Middle frontal gyrus (tissue), 1 donor: ENCODE results near the gene NEGR1.

ENCODE experiments used
- DNase-seq: peaks from one replicate; pipeline ENCODE4 v3.0.0-alpha.2; 2015; ENCODE audit warnings: low spot score; ENCODE audit errors: extremely low spot score

NEGR1 gene

GRCh38 chr1:71582673-71583072 is 699.7 kb downstream of the NEGR1 start:
- DNase-seq, result no peak

DNA sequence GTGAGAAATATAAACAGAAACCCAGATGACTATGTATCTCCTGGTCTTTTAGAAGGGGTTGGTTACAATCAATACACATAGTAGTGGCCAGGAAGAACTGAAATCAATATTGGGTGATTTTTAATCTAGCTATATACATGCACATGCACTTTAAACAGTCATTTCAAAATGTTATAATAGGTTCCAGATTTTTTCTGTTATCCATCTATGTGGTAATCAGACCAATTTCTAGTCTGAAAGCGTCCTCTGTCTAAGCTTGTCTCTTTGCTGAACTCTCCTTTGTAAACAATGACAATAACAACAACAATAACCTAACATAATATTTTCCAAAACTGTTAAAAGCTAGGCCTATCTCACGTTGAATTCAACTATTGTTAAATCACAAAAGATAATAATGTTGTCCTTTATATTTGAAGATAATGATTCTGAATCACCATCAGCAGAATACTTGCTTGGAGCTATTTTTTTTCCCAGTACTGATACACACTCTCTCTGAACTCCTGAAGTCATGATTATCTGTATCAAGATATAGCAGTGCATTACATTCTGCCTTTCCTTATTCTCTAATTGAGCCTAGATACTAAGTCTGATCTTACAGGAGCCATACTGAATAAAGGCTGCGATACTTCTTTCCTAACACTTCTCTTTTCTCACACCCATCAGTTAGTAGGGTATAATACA is 704.7 kb downstream of the NEGR1 start:
- DNase-seq, result no peak

- DNase-seq, result no peak
These were observed 710.3 kb downstream of the NEGR1 start for GRCh38 chr1:71572038-71572437.

GRCh38 chr1:71566413-71566812 is 715.9 kb downstream of the NEGR1 start:
- DNase-seq, result no peak

GRCh38 chr1:71565831-71566230 is 716.5 kb downstream of the NEGR1 start:
- no peak for DNase-seq

DNA sequence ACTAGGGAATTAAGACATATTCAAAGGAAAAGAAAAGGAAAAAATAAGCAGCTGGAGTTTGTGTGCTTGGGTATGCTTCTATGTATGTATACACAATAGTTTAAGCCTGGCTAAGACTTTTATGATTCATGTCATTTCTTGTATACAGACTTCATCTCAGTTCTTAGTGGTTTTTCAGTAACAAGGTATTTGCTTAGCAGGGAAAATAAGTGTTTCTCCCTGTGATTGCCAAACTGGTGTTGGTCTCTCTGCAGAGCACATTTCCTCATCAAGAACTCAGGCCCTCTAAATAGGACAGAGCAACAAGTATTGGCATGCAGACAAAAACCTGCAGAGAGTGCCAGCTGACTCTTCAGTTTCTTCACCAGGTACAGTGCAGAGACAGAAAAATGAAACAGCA is 717.1 kb downstream of the NEGR1 start:
- DNase-seq, result no peak

GRCh38 chr1:71562298-71562697 is 720.0 kb downstream of the NEGR1 start:
- no peak for DNase-seq

GRCh38 chr1:71561729-71562128 is 720.6 kb downstream of the NEGR1 start:
- peak; percentile 50 for DNase-seq

DNA sequence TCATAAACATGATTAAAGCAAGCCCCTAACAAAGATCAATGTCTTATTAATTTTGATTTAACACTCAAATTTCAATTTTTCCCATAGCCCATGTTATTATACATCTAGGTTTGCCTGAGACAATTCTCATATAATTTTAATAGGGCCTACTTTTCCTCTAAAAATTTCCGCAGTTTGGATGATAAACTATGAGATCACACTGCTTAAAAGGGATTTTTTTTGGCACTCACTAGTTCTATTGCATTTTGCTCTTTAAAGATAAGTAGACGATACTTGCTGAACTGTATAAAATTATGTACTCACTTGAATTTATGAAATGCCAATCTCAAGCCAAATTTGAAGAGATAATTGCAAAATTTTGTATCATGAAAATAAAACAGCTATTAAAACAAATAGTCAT is 721.1 kb downstream of the NEGR1 start:
- no peak for DNase-seq

- DNase-seq, result no peak
These were observed 722.5 kb downstream of the NEGR1 start for GRCh38 chr1:71559880-71560279.

DNA sequence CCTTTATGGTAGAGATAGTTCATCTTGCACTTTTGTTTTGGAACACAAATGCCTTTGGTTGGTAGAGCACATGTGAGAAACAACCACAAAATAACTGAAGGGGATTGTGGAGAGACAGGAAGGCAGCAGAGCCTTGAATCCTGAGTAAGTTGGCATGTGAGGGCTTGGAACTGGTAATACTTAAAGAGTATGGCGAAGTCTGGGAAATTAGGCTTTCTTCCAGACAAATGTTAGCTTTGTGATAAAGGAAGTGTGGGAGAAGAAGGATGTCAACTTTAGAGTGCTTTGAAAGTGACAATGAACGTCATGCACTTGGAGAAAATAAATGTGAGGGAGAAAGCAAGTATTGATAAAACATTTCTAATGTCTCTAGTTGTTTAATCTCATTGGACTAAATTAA is 725.2 kb downstream of the NEGR1 start:
- DNase-seq, result no peak

DNA sequence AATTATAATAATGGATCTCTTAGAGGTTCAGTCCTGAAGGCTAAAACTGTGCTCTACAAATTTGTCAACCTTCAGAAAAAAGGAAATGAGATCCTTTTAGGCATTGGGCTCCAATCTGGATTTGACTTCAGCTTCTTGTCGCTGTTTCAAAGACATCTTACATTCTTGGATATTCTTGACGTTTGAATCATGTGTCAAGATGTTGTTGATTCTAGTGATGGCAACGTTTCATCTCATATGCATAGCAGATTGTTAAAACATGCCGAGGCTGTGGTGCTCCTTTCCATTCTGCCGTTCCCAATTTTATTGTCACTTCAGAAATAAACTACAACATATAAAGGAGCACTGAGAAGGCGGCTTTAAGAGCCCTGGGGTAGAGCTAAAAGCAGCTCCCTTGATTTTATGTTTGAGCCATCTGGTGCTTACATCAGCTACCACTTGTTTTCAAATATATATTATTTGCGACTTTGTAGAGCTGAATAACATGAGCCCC is 733.9 kb downstream of the NEGR1 start:
- peak; percentile 14 for DNase-seq

- no peak for DNase-seq
These were observed 740.2 kb downstream of the NEGR1 start for GRCh38 chr1:71542155-71542554.

- DNase-seq, result no peak
These were observed 748.4 kb downstream of the NEGR1 start for GRCh38 chr1:71533950-71534349.

DNA sequence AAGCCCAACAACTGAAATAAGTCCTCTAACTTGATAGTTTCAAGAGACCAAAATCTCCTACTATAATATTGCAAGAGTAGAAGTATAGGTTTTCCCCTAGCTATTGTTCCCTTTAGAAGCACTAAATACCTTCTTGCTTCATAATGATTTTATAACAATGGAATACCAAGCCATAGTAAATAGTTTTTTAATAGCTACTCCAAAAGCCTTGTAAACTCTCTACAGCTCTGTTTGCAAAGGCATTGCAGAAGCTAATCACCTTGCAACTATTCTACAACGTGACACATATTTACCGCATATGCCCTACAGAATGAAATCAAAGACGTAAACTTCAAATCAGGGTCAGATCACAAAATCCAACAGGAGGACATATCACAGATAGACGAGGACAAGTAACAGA is 750.0 kb downstream of the NEGR1 start:
- DNase-seq, result no peak

GRCh38 chr1:71526824-71527223 is 755.5 kb downstream of the NEGR1 start:
- no peak for DNase-seq

GRCh38 chr1:71522721-71523120 is 759.6 kb downstream of the NEGR1 start:
- DNase-seq, result no peak

- DNase-seq, result peak; percentile 24
These were observed 760.6 kb downstream of the NEGR1 start for GRCh38 chr1:71521655-71522264.

DNA sequence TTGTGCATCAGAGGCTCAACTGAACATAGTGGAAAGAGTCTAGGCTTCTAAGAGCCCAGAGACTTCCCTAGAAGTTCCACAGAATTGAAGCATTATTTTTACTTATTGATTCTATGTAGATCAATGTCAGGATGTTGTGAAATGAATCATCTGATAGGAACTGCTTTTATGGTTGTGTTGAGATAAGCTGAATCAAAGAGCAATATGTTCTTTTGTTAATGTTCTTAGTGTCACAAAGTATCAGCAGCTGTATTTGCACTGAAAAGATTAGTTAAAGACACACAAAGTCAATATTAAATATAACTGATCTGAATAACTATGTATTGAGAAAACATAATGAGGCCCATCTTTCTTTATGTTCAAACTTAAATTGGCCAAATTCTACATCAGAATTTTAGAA is 770.8 kb downstream of the NEGR1 start:
- DNase-seq, result no peak

- no peak for DNase-seq
These were observed 771.6 kb downstream of the NEGR1 start for GRCh38 chr1:71510725-71511124.

- DNase-seq, result no peak
These were observed 773.2 kb downstream of the NEGR1 start for GRCh38 chr1:71509051-71509595.

DNA sequence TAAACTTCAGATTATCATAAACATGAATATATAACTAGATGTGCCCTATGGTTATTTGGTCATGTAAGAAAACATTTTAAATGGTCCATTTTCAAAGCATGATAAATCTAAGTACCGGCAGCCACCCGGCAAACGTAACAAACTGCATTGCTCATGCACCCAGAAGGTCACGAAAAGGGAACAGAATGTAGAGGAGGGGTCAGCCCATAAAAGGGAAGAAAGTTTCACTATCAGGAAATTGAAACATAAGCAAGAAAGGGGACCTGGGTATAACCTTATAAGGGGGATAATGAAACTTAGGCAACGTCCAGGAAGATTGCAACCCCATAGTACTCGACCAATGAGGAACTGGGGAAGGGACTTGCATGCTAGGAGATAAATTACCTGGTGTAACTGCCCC is 780.3 kb downstream of the NEGR1 start:
- DNase-seq, result no peak

DNA sequence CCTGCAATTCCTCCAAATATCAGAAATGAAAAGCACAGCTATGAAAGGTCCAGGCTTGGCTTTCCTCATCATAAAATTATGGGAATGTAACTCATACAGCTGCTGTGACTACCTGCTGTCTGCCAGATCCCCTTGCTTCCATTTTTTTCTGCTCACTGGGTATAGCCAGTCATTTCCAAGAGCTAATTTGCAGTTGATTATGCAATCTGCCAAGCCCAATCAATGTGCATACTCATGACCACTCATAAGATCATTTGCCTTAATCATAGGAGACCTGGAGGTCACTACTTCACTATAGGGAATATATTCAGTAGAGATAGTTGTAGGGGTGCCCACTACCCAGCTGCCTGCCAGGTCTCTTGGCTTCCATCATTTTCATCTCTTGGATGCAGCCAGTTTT is 783.8 kb downstream of the NEGR1 start:
- no peak for DNase-seq
